Measurements from ENCODE around the gene DERA.
"Not testable (repeated sequence)": the region's sequence is repeated elsewhere in the genome, so short reads cannot be mapped to it uniquely, and the experiment has no call there.

DERA gene

GRCh38 chr12:15910468-15910863, 666 bp upstream of the DERA start:
- DNase-seq, result no peak

GRCh38 chr12:15911931-15912330, 799 bp downstream of the DERA start:
- not testable (repeated sequence) for DNase-seq

GRCh38 chr12:15914131-15914530, 3.0 kb downstream of the DERA start:
- DNase-seq, result not testable (repeated sequence)

- DNase-seq, result no peak
Measured at GRCh38 chr12:15918066-15918465, 6.9 kb downstream of the DERA start.

- no peak for DNase-seq
Measured at GRCh38 chr12:15919418-15919817, 8.3 kb downstream of the DERA start.

- DNase-seq, result no peak
Measured at GRCh38 chr12:15924956-15925355, 13.8 kb downstream of the DERA start.

- no peak for DNase-seq
Measured at GRCh38 chr12:15928346-15928745, 17.2 kb downstream of the DERA start.

GRCh38 chr12:15928870-15929571, 17.9 kb downstream of the DERA start:
- DNase-seq, result no peak

- DNase-seq, result no peak
Measured at GRCh38 chr12:15931590-15932053, 20.5 kb downstream of the DERA start.

GRCh38 chr12:15932327-15932726, 21.2 kb downstream of the DERA start:
- no peak for DNase-seq

- DNase-seq, result no peak
Measured at GRCh38 chr12:15932971-15933370, 21.8 kb downstream of the DERA start.

GRCh38 chr12:15933751-15934150, 22.6 kb downstream of the DERA start:
- no peak for DNase-seq

GRCh38 chr12:15936751-15937150, 25.6 kb downstream of the DERA start:
- DNase-seq, result no peak

- no peak for DNase-seq
Measured at GRCh38 chr12:15937902-15938301, 26.8 kb downstream of the DERA start.

GRCh38 chr12:15939111-15939510, 28.0 kb downstream of the DERA start:
- no peak for DNase-seq

GRCh38 chr12:15942475-15942874, 31.3 kb downstream of the DERA start:
- DNase-seq, result no peak

- not testable (repeated sequence) for DNase-seq
Measured at GRCh38 chr12:15943519-15943918, 32.4 kb downstream of the DERA start.

- not testable (repeated sequence) for DNase-seq
Measured at GRCh38 chr12:15948461-15948860, 37.3 kb downstream of the DERA start.

GRCh38 chr12:15955281-15955680, 44.1 kb downstream of the DERA start:
- no peak for DNase-seq

GRCh38 chr12:15956010-15956409, 44.9 kb downstream of the DERA start:
- DNase-seq, result no peak

GRCh38 chr12:15956413-15957185, 45.5 kb downstream of the DERA start:
- no peak for DNase-seq

- DNase-seq, result no peak
Measured at GRCh38 chr12:15962760-15963159, 51.6 kb downstream of the DERA start.

- DNase-seq, result no peak
Measured at GRCh38 chr12:15963271-15963670, 52.1 kb downstream of the DERA start.

- no peak for DNase-seq
Measured at GRCh38 chr12:15966426-15966825, 55.3 kb downstream of the DERA start.

All from SHP77 (cell line).